HG03460 (cell line): ENCODE results near the gene ITIH4.
"Not testable (repeated sequence)": the region's sequence is repeated elsewhere in the genome, so short reads cannot be mapped to it uniquely, and the experiment has no call there.

Experiments
- ATAC-seq: cut with Tn5 transposase; IDR thresholded peaks from one replicate; pipeline ENCODE4 v1.9.1; 2021; ENCODE audit not compliant: unreplicated experiment

The ITIH4 gene

GRCh38 chr3:52787246-52787645 is 43.2 kb downstream of the ITIH4 start:
- ATAC-seq, result no peak

- ATAC-seq, result no peak
These were observed 43.9 kb downstream of the ITIH4 start for GRCh38 chr3:52786330-52787215.

DNA sequence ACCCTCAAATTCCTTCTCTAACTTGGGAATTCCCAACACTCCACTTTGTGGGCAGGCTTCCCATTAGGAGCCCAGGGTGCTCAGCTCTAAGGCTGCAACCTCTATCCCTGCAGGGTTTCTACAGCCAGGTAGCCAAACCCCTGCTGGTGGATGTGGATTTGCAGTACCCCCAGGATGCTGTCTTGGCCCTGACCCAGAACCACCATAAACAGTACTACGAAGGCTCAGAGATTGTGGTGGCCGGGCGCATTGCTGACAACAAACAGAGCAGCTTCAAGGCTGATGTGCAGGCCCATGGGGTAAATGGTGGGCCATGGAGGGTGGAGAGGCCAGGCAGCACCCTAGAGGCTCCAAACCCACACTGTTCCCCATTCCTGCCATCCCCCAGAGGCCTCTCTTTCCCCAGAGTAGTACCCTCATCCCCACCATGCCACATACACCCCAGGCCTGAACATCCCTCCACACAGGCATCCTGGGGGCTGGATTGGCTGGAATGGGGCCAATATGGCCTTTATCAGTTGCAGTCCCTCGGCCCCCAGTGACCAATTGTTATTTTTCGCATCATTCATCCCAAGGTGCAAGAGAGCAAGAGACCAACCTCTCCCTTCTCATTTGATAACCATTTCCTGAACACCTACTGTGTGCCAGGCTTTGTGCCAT is 45.4 kb downstream of the ITIH4 start:
- ATAC-seq, result no peak

DNA sequence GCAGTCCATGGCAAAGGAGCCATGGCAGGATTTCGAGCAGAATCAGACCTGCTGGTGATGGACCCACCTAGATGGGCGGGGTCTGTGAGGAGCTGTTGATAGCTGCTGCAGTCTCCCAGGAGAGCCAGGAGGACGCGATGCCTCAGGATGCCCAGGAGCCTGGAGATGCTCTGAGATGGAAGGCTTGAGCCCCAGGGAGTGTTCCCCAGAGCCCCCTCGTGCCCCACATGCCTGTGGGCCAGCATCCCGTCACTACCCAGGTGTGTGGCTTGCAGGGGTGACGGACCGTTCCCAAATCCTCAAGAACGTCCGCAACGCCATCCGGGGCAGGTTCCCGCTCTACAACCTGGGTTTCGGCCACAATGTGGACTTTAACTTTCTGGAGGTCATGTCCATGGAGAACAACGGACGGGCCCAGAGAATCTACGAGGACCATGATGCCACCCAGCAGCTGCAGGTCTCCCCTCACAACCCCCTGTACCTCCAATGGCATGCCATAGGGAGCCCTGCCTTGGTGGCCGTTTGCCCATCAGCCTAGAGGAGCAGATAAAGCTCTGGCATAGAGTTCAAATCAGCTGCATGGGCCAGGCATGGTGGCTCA is 46.4 kb downstream of the ITIH4 start:
- ATAC-seq, result no peak

DNA sequence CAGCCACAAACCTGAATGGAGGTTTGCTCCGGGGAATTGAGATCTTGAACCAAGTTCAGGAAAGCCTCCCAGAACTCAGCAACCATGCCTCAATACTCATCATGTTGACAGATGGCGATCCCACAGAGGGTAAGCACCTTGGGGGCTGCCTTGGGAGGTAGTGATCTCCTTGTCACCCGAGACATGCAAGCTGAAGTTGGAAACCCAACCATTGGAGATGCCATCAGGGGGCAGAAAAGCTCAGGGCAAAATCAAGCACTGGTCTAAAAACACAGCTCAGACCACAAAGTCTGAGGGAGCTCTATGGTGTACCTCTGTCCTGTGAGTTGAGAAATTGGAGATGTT is 47.3 kb downstream of the ITIH4 start:
- ATAC-seq, result no peak

DNA sequence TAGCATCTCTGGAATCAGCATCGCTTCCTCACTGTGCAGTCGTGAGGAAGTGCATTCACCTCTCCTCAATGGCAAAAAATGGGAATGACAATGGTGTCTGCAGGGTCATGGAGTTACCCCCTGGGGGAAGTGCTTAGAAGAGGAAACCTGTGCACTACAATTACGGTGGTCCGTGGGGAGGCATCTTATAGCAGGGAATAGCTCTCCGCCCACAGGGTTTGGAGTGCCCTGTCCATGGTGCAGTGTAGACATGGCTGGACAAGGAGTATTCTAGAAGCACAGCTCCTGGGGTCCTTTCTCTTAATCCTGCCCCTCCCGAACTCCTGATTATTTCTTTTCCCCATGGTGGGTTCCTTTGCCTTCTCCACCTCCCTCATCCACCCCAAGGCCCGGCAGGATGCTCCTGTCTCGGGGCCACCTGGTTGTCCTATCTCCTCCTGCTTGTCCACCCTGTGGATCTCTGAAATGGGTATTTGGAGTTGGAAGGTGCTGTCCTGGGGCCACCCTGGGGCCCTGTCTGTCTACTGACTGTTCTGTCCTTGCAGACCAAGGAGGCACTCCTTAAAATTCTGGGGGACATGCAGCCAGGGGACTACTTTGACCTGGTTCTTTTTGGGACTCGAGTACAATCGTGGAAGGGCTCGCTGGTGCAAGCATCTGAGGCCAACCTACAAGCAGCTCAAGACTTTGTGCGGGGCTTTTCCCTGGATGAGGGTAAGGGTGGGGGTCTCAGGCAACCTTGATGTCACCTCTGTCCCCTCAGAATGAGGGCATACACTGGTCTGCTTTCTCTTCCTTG is 47.9 kb downstream of the ITIH4 start:
- no peak for ATAC-seq

DNA sequence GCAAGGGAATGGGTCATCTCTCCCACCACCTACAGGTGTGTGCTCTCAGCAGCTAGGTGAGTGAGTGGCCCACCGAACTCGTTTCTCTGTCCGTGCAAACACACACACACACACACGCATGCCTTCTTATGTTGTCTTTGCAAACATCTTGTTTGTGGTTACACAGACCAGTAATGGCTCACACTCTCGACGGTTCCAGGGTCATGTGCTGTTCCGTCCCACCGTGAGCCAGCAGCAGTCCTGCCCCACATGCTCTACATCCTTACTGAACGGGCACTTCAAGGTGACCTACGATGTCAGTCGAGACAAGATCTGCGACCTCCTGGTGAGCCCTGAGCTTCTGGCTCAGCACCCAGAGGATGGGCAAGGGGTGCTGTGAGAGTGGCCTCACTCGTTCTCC is 48.7 kb downstream of the ITIH4 start:
- ATAC-seq, result no peak

- no peak for ATAC-seq
These were observed 50.5 kb downstream of the ITIH4 start for GRCh38 chr3:52779837-52780585.

DNA sequence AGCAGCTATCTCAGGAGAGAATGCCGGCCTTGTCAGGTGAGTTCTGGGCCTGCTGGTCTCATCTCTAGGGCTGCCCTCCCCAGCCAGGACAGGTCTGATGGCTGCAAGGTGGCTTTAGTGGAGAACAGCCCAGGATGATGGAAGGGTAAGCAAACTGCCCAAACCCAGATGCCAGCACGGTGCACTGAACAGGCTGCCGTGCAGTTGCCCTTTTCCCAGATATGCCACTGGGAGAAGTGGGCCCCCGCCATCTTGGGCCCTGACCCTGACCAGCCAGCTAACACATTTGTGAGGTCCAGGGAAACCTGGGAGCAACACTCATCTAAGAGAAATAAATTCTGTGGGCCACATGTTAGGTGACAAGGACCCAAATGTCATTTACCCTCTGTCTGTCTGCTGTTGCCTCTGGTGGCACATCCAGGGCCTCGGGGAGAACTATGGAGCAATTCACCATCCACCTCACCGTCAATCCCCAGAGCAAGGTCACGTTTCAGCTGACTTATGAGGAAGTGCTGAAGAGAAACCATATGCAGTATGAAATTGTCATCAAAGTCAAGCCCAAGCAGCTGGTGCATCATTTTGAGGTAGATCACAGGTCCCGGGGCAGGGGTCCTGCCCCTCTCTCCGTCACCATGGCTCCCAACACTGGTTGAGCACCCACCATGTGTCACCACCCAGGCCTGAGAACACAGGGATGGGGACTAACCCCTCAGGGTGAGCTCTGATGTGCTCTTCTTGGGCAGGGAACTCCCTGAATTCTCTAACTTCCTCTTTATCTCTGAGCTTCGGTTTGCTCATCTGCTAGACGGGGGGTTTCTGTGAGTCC is 51.2 kb downstream of the ITIH4 start:
- ATAC-seq, result peak; percentile 63

GRCh38 chr3:52777959-52778805 is 52.3 kb downstream of the ITIH4 start:
- no peak for ATAC-seq

DNA sequence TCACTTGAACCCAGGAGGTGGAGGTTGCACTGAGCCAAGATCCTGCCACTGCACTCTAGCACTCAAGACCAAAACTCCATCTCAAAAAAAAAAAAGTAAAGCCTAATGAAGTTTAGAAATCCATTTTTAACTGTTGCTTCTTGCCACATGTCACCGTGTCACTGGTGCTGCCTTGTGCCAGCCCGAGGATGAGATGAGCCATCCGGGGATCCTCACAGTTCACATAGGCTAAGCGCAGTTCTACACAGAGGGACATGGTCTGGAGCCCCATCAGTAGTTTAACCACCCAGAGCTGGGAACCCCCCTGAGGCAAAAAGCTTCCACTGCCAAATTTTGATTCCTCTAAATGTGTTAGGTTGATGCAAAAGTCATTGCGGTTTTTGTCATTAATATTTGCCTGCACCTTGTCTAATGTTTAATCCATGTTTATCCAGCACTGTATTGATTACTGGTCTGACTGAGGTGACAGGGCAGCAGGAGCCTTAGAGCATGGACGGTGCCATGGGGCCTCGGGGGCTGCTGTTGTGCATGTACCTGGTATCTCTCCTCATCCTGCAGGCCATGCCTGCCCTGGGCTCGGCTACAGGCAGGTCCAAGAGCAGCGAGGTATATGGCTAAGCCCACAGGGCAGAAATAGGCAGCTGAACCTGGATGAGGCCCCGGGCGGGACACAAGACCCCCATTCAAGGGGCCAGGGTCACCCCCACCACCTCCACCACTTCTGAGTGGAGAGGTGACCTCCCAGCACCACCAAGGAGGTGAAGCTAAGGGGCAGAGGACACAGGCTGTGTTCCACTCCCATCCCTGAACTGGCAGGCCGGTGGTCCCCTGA is 53.1 kb downstream of the ITIH4 start, which contains the start of gene ITIH1:
Gene ITIH1, plus strand, starts transcription at position 473 of the 832 bp plus-strand sequence. Its CDS starts 17 bp downstream, at position 490.
- ATAC-seq, result no peak

GRCh38 chr3:52776486-52776885 is 54.0 kb downstream of the ITIH4 start:
- not testable (repeated sequence) for ATAC-seq

- no peak for ATAC-seq
These were observed 54.6 kb downstream of the ITIH4 start for GRCh38 chr3:52775877-52776276.

DNA sequence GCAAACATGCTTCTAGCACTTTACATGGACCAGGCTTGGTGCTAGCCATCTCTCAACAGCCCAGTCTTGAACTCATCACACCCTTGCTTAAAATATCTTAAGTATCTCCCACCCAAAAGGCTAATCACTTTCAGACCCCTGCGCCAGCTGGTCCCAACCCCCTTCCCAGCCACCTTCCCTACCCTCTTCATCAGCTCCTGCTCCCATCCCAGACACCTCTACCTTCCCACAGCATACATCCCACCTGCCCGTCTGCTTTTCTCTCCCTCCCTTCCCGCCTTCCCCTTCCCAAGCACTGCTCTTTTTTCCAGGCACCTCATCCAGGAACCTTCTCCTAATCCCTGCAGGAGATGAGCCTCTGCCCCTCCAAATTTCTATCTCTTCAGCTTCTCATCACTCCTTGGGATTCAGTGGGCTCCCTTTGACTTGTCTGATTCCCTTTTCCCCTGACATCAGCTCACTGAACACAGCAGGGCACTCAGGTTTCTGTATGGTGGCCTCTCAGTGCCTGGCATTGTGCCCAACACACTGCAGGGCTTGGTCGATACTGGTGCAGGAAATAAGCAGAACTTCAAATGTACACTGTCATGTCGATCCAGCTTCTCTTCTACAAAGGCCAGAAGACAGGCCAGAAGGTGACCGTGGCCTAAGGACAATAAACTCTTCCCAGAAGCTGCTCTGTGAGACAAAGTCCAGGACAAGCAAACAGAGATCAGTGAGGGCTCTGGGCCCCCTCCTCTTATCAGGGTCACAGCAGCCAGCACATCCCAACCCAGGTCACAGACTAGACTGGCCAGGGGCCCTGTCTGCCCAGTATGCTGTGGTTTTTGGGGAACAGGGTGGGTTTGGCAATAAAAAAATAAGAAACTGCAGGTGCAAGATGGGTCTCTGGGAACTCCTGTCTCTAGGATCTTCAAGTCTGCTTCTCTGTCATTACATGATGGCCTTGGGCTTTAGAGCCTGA is 55.3 kb downstream of the ITIH4 start:
- ATAC-seq, result no peak

- no peak for ATAC-seq
These were observed 56.3 kb downstream of the ITIH4 start for GRCh38 chr3:52774066-52774713.
